HG03469 (cell line): ENCODE measurements around the gene JAG1.

Experiments
- ATAC-seq: cut with Tn5 transposase; IDR thresholded peaks from one replicate; pipeline ENCODE4 v1.9.1; 2021; ENCODE audit warnings: mild to moderate bottlenecking, moderate library complexity, moderate number of reproducible peaks; ENCODE audit not compliant: unreplicated experiment

JAG1 gene

DNA sequence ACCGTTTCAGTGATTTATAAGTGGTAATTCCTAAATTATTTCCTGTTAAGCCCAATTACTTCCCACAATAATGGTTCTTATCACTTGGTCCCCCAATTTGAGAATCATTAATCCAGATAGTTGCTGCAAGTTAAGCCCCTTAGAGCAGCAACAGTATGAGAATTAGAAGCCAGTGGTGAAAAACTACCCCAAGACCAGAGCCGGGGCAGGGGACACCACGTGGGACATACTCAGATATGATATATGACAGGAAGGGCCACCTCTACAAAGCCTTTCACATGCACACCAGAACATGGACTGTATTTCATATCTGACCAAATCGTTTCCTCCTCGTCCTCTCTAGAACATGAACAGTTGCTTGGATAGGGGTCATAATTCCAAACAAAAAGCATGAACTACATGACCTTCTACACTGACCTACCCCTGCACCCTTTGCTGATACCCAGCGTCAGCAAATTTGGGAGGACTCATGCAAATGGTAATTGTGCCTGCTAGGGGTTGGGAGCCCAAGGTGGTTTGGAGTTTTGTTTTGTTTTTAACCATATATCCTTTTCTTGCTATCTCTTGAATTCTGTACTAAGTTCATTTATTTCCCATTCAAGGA lies 3.9 kb downstream of the JAG1 start:
- ATAC-seq, result no peak

DNA sequence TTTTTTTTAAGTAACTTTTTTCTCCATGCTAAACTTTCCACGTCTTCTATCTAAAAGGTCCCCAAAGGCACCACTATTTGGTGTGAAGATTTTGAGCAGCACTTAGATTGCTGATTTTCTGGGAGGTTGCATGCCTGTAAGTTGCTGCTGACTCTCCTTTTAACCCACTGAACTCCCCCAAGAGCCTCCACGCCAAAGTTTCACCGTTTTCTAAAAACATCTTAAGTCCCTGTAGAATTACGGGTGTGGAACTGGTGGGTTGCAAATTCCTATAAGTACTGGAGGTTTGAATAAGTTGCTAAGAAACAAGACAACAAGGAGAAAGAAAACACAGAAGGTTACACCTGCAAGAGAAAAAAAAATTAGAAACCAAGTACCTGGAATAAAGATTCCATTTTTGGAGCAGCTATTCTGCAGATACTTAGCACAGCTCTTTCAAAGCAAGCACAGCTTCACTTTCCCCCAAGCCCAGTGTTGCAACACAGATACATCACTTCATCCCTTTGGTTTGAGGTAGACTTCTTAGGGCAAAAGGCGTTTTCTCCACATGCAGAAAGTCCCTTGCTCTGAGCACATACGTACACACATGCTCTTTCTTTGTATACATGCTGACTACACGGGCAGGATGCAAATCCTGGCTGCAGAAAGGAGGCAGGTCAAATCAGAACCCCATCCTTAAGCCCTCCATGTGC lies 5.0 kb downstream of the JAG1 start:
- ATAC-seq, result no peak

DNA sequence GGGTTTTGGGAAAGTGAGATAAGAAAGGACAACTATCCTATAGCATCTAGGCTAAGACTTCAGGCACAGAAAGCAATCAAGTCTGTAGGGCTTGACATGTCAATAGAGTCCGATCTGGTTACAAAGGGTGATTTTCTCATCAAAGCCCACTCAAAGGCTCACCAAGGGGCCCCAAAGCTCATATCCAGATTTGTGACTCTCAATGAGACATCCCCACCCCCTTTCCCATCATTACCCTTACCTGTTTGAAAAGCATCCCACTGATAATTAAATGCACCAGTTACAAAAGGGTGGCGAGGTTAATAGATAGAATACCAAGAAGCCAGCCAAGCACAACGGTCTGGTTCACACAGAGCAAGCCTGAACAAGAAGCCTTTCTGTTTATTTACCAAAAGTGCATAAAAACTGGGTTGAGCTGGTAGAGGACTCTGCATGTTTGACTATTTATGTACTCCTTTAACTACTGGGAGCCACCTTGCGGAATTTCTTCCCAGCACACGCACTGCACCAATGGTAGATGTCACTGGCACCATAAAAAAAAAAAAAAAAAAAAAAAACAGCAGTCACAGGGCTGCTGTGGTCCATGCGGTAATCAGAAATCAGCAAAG lies 6.1 kb downstream of the JAG1 start:
- no peak for ATAC-seq

DNA sequence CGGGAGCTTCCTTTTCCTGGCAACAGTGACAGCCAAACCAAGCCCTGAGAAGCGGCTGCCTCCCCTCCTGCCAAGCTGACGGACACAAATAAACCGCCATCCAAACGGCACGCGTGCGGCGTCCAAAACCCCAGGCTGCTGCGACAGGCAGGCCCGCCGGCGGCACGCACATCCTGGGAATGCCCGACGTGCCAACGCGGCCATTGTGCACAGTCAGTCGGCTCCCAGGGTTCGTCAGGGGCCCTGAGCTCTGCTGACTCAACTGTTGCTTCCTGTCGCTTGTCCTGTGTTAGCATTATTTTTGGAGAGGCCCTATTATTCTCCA lies 6.8 kb downstream of the JAG1 start:
- ATAC-seq, result no peak

DNA sequence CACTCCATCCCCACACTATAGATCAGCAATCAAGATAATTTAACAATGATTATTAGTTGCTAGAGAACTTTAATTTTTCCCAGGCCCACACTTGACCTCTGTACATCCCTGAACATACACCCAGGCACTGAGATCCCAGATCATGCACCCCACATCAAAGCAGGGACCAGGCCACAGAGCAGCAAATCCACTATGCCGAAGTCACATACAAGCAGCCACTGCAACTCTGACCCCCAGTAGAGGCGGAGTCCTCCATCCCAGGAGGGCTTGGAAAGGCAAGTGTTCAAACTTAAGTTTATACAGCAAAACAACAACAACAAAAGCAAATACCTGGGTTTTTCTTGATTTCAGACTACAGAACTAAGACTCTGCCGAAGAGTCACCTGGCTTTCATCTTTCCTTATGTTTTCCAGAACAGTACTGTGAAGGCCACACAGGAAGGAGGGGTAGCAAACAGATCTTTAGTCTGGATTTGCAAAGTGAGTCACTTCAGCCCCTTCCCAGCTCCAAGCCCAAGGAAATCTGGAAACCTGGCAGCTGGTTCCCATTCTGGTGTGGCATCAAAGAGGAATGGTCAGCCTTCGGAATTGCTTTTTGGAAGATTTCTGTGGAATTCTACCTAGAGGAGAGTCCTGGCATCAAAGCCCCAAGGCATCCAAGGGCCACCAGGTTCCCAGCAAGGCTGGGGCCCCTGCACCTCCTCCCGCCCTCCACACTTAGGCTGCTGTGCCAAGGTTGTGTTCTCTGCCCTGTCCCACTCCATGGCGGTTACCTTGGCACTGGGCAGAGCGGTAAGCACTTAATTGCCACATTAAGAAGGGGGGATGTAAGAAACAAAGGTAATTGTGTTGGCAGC lies 7.3 kb downstream of the JAG1 start:
- ATAC-seq, result no peak

DNA sequence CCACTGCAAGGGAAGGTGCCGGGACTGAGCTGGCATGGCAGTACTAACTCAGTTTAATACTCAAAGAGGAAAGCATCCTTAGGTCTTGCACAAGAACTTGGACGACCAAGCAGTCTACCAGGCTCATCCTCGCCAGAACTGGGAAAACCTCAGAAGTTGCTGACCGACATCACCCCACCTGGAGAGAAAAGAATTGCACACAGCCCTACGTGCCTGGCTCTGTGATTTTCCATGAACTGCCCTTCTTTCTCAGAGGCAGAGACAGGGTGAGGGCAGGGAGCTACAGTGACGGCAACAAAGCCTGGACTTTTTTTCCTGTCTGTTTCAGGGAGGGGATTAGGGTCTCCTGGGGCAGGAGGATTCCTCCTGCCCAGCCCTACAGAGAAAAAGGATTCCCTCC lies 8.0 kb downstream of the JAG1 start:
- ATAC-seq, result no peak

DNA sequence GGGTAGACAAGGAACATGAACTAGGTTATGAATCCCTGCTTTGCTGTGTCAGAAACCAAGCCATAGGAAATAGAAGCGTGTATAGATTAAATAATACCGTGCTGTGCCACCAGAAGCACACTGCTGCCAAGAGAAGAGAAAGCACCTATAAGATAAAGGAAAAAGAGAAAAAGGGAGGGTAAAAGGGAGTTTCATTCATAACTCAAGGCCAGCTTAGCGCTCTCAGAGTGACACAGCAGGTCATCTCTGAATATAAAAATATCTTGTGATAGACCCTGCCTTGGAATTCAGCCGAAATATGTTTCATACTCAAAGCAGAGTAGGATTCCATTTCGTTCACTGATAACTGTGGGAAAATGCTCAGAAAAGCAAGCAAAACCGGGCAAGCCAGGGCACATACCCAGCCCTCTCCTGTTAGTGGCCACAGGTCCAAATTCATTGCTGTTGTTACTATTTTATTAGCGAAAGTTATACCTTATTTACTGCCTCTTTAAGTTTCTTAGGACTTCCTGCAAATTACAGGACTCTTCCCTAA lies 8.7 kb downstream of the JAG1 start:
- no peak for ATAC-seq

DNA sequence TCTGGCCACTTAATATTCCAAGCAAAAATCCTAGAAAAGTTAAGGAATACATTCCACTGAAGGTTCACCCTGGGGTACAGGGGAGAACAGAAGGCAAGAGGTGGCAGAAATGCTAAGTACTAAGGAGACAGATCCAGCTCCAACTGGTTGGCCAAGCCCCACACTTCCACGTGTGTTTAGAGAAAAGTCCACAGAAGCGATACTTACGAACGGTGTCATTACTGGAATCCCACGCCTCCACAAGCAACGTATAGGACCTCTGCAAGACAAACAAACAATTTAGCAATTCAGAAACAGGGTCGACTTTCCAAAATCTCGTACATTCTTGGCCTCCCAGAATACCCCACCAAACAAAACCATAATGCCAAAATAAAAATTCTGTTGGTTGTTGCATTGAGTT lies 10.0 kb downstream of the JAG1 start:
- ATAC-seq, result no peak

DNA sequence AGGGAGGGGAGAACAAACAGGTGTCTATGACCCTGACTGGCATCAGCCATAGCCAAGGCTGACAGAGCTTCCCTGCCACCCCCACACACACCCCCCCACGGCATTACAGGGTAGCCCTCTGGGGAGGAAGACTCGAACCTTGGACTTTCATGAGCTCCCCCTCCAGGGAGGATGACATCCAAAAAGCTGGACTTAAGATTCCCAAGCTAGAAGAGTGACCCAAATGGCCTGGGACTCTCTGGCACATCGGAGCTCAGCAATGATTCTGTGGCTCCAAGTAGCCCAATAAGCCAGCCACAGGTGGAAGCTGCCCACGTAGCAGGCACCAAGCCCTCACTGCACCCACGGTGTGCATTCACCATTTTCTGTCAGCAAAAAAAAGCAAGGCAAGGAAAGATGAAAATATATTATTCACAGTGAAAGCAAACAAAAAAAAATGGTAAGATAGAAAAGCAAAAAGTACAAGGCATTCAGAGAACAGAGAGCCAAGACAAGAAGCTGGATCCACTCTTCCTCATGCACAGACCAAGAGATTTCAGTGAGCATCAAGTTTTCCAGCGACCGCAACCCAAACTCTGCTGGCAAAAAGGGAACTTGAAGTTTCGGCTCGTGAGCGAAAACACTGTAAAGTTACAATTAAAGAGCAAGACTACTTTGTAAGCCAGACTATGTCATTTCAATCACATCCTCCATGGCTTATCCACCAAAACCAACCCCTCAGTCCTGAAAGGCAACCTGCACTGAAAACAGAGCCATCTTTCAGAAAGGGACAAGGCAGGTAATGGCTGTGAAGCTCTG lies 10.9 kb downstream of the JAG1 start:
- ATAC-seq, result no peak

DNA sequence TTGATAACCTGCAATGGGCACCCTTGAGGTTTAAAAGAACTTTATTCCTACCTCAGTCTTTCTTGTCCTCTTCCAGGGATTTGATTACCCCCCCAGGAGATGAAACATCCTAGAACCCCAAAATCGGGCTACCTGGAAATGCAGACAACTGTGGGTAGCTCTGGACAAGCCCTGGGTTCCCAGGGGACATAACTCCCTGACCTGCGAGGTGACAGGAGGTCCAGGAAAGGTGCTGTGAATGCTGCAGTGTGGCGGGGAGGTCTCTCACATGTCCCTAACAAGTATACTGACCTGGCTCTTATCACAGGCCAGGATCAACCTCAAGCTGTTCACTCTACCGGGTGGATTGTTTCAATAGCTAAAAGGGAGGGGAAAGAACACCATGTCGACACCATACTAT lies 11.6 kb downstream of the JAG1 start:
- ATAC-seq, result no peak

DNA sequence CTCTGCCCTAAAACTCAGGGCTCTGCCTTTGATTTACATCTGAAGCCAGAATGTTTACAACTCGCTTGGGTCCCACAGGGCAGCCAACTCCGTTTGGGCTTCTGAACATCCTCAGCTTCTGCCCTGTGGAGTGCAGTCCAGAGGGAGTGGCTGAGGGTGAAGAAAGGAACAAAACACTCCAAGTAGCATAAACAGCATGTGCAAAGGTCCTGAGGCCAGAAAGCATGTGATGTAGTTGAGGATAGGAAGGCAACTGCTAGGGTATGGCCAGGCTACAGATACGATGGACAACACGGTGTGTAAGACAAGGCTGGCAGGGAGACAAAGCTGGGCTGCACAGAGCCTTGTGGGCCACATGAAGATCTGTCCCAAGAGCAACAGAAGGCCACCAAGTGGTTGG lies 12.5 kb downstream of the JAG1 start:
- no peak for ATAC-seq

DNA sequence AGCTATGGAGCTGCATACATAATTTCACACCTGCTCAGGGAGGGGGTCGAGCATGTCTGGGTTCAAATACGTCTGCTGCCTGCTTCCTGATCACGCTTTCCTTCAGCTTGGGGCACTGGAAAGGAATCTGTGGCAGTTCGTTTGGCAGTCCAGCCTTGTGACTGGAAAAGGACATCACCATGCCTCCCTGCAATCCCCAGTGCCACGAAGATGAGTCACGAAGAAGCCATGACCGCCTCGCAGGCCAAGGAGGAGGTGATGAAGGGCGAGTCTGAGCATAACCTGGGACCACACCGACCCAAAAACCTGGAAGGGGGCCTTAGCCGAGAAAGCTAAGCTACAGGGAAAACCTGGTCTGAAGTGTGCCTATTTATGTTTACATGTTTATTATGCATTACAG lies 13.1 kb downstream of the JAG1 start:
- ATAC-seq, result no peak

DNA sequence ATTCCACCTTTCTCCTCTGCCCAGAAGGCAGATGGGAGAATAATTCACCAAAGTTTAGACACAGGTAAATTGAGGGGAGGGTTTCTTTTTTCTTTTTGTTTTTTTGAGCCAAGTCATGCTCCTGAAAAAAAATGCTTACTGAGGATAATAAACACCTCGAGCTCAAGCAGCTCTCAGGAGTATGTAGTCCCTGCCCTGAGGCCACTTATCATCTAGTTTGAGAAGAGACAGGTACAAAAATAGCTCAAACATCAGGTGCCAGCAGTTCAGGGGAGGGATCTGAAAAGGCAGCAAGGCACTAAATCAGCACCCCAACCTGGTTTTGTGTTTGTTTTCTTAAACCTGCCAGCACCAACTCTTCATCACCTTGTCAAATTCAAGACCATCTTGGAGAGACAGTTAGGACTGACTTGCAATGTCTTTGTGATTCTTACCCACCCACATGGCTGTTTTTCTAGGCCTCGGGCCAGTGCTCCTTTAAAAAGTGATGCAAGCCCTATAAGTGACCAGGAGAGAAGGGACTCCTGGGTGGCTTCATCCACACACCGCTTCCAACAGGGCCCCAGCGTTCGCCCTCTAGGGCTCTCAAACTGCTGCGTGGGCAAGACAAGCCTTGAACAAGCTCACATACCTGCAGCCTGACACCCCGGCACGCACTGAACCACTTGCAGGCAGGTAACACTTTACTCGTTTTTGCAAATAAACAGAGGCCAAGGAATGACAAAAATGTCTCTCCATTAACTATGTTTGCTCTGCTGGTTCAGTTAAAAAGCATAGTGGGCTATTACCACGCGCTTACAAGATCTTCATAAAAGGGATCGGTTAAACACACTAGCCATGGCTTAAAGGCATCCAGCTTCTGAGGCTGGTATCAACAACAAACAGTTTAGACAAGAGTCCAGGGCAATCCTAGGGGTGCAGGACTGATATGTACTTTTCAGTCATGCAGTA lies 13.9 kb downstream of the JAG1 start:
- ATAC-seq, result no peak

DNA sequence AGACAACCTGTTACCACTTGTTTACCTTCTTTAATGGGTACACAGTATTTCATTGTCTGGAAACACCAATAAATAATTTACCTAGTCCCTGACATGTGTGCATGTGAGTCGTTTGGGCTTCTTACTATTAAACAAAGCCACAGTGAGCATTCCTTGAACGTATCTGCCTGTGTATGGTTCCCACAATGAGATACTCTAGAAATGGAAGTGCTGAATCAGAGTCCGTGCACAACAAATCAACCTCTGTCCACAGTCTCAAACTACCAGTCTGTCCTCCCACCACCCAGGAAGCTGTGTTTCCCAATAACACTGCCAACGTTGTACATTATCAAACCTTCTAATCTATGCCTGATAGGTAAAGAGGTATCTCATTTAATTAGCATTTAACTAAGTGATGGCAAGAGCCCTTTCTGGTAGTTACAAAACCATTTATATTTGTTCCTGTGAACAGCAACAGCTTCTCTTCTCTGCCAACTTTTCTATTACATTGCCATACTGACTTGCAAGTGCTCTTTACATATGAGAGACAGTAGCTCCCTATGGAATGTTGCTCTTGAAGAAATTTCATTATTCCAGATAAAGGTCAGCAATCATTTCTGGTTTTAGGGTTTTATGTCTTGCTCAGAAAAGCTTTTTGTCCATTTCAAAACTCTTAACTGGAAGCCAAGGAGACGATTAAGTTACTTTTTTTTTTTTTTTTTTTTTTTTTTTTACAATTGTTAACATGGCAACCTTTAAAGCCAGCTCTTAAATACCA lies 14.7 kb downstream of the JAG1 start:
- no peak for ATAC-seq

DNA sequence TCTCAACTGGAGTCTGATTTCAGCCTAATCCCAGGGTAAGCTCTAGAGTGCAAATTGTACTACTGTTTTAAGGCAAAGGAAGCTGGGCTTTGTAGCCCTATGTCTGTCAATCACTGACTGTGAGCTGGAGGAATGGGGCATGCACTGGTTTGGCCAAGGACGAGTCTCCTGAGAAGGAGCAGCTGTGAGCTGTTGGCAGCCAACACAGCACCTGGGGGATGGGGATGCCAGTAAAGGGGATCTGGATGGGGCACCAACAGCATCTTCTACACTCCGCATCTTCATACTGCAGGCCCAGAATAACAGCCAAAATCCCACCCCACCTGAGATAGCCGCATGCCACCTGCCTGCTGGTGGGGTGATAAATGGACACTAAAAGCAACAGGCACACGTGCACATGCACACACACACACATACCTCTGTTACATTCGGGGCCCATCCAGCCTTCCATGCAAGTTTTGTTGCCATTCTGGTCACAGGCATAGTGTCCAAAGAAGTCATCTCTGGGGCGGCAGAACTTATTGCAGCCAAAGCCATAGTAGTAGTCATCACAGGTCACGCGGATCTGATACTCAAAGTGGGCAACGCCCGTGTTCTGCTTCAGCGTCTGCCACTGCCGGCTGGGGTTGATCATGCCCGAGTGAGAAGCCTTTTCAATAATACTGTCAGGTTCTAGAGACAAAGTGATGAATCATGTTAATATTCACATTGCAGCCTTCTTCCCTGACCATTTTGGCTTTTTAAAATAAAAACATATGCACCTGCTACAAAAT lies 15.6 kb downstream of the JAG1 start:
- no peak for ATAC-seq

DNA sequence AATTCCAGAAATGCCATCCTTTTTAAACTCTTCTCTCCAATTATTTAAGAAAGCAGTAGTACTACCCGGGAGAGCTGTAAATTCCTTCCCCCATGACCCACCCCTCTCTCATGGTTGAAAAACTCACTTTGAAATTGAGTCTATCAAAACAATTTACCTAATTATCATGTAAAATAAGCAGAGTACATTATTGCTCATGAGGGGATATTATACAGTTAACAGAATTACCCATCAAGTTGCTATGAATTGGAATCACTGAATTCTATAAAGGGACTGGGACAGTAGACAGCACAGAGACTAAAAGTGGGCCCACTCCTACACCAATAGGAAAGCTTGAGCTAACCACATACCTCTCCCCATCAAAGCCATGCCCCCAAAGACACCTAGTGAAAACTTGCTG lies 16.3 kb downstream of the JAG1 start:
- ATAC-seq, result no peak

DNA sequence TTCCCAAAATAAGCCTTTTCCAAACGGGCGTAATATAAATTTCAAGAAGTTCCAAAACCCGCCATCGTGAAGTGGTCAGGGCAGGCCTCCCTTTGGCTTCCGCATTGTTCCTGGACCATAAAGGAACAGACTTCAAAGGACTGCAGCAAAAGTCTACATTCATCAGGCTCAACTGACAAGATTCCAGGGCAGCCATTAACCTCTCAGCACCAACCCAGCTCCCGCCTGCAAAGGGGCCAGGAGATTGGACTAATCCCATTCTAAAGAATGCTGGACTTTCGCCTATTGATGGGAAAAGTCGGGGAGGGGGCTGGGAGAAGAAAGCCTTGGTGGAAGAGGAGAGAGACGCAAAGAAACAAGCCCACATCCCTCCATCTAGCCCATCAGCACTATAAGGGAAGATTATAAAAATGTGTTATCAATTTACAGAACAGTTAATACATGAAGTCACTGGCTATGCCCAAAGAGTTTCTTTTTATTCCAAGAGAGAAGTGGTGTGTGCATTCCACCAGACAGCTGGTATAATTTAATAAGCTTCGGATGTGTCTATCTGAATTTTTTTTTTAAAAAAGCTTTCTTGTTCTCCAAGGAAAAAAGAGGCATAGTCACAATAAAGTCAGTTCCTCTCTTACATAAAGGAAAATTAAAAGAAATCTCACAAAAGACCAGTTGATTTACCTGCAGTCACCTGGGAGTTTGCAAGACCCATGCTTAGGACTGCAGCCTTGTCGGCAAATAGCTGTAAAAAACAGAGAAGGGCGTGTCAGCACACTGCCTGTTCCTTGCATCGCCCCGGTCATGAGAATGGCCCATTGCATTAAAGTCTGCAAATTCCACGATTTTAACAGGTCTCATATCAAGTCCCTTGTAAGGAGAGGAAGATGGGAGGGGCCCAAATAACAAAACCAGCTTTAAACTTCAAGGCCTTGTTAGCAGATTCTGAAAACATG lies 17.8 kb downstream of the JAG1 start:
- no peak for ATAC-seq
